Posterior vena cava (tissue), 2 donors: ENCODE results near the gene IFNA1. TPM values are rescaled to one million over a fixed set of nuclear protein-coding genes. Genes with fewer than 3 reads are reported as not detected.

Source experiments
- total RNA-seq, 2 donors: library from RNA; stranded (reverse); fragmentation: NEBNext Ultra II Directional; extraction: Animal tissue kit (Norgen Biotek cat#: 25700); gene quantifications; one replicate each; pipeline ENCODE4 v1.2.1, GENCODE V29; 2021
- donor health status: DM: yes; HTN: yes; CAD: no.
- donor health status: DM: yes; HTN: yes; CAD: no.

IFNA1 gene
- total RNA-seq, 2 donors from 2014 or later = not detected

Other genes with a start within 250 kb of the IFNA1 start
- gene IFNA7, start 238.2 kb upstream of the IFNA1 start, total RNA-seq = not detected
- gene IFNA10, start 233.3 kb upstream of the IFNA1 start, total RNA-seq = not detected
- not detected for gene IFNA16, start 223.1 kb upstream of the IFNA1 start, total RNA-seq
- gene IFNA17, start 212.2 kb upstream of the IFNA1 start, total RNA-seq = not detected
- not detected for gene IFNA14, start 200.4 kb upstream of the IFNA1 start, total RNA-seq
- gene IFNA5, start 135.1 kb upstream of the IFNA1 start, total RNA-seq = not detected
- 10 to 100 TPM; 21.9 to 24.2 TPM for gene KLHL9, start 105.0 kb upstream of the IFNA1 start, total RNA-seq
- gene IFNA6, start 89.6 kb upstream of the IFNA1 start, total RNA-seq = not detected
- gene IFNA13, start 72.4 kb upstream of the IFNA1 start, total RNA-seq = not detected
- gene IFNA2, start 55.0 kb upstream of the IFNA1 start, total RNA-seq = not detected
- not detected for gene IFNA8, start 31.3 kb upstream of the IFNA1 start, total RNA-seq
- gene IFNE, start 41.9 kb downstream of the IFNA1 start, total RNA-seq = not detected